Stimulated activated CD8-positive, alpha-beta memory T cell treated with anti-CD3 and anti-CD28 coated beads, Interleukin-7, amount 100 ng/mL, for 48 hours (primary cell): Measurements from ENCODE around the gene SOX21.

Experiments
- DNase-seq, 2 donors: peaks; one replicate each; pipeline ENCODE4 v3.0.0-alpha.2; 2020; ENCODE audit warnings: low read depth in 1 of 2; ENCODE audit errors: extremely low read depth in 1 of 2

Gene SOX21

DNA sequence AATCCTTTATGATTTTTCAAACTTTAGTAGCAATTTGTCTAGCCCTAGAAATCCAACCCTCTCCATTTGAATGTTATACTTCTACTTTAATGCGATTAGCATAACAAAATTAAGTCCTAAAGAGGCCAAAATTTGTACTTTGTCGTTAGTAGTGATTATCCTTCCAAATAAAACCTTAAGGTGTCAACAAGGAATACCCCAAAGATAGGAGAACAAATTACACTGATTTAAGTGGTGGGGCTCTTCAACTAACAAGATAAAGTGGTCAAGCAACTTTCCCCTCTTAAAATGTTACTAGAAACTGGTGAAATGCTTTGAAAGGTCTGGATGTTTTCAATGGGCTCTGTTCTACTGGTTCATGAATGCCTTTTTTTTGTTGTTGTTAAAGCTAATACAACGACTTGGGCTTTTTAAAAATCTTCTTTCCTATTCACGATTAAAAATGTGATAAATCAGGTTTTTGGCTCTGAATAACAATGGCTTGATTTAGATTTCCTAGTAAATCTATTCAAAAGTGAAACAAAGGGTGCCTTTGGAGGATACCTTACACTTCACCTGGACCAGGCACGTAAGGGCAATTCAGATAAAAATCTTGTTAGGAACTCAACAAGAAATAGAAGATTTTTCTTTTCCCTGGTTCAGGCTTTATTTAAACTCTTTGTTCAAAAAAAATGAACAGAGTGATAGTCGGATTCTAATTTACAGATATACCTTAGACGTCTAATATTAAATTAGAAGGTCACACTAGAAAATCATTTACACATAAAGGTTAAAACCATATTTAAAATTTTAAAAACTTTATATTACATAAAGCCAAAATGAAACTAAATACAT, 3.1 kb downstream of the SOX21 start:
- no peak for DNase-seq

DNA sequence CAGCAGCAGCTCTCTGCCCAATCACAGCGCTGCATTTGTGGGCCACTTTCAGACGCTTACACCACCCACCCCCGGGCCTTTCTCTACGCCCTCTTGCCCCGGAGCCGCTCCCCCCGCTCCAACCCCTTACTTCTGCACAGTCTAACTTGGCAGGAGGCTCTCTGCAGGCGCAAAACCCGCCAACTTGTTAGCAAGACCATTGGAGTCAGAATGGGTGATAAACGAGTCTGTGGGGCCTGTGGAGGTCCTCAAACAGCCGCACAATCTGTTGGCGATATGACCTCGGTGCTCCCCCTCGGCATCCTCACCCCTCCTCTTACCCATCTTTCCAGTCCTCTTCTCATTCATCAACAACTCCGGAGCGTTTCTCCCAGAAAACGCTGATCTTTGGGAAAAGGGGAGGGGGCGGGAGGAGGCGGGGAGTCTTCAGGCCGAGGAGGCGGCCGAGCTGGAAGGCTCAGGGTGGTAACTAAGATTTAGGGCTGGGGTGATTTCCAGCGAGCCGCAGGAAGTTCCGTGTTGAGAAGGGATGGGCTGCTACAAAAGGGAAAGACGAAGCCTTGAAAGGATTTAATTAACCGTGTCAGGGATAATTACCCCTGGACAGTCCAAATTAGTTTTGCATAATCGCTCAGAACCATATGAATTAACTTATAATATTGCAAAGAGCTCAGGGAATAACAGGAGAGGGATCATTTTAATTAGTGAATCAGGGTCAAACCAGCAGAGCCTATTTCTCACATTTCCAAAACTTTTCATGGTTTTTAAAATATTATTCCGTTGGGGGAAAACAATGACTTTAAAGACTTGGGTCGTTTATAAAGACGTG, 4.1 kb downstream of the SOX21 start:
- DNase-seq: no peak

DNA sequence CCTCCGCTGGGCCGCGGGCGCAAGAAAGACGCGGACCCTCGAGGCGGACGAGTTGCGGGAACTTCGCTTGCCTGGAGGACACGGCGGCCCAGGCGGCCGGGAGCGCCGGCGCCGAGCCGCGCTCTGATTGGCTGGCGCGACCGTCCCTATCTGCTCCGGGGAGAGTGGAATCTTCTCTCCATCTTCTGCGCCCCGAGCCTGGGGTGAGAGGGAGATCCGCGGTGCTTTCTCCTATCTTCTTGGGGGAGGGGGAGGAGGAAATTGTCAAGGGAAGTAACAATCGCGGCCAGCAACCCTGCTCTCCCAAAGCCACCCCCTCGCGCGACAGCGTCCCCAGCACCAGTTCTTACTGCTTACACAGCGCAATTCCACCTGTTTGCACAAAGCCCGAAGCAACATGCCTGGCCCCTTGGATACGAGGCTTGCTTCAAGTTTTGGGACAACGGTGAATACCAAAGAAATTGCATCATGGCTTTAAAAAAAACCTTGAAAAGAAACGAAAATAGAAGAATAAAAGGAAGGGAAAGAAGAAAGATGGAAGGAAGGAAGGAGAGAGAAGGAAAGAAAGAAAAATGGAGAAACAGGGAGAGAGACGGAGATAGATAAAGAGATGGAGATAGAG, 4.8 kb downstream of the SOX21 start:
- DNase-seq: no peak

DNA sequence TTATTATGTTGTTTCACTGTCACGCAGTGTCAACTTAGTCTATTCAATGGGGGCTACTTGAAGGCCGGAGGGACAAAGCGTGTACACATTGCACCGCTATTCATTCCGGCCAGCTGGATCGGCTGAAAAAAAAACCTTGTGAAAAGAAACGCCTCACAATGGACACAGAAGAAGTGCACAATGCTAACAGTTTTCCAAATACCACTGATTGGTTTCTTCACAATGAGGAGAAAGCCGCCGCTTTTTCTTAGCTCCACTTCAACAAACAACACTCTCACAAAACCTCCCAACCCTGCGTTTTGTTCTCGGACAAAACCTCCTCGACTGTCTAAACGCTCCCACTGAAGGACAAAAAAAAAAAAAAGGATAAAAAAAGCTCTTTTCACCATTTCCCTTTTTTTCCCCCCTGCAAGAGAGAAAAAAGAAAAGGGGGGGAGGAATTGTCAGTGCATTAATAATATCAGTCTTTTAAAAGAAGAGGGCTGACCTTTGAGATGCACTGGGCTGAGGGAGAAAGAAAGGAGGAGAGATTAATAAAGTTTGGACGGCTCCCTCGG, 5.4 kb downstream of the SOX21 start:
- DNase-seq: no peak

DNA sequence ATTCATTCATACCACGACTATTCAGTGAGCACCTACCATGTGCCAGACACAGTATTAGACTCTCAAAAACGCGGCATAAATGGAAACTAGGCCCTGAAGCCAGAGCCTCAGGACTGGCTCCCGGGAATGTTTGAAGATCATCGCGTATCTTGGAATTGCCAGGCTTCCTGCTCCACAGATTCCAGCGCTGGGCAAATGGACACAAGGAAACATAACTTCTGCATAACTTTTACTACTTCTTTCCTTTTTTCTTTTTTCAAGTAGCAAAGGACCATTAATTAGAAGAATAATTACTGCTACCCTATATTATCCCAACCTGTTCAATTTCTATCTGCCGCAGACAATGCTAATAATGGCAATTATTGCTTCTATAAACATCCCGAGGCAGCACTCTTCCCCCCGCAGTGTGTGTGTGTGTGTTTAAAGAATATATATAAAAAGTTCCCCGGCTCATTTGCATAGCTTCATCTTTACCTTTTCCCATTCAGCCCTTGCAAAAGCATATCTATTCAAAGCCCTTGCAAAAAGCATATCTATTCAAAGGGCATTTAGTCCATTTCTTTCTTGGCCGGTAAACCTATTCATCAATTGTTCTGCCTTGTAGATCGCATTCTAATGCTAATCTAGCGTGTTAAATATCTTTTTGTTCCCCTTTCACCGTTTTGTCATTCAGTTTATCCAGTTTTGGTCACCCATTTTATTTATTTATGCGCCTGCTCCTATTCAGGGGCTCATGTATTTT, 6.1 kb downstream of the SOX21 start:
- DNase-seq: no peak

DNA sequence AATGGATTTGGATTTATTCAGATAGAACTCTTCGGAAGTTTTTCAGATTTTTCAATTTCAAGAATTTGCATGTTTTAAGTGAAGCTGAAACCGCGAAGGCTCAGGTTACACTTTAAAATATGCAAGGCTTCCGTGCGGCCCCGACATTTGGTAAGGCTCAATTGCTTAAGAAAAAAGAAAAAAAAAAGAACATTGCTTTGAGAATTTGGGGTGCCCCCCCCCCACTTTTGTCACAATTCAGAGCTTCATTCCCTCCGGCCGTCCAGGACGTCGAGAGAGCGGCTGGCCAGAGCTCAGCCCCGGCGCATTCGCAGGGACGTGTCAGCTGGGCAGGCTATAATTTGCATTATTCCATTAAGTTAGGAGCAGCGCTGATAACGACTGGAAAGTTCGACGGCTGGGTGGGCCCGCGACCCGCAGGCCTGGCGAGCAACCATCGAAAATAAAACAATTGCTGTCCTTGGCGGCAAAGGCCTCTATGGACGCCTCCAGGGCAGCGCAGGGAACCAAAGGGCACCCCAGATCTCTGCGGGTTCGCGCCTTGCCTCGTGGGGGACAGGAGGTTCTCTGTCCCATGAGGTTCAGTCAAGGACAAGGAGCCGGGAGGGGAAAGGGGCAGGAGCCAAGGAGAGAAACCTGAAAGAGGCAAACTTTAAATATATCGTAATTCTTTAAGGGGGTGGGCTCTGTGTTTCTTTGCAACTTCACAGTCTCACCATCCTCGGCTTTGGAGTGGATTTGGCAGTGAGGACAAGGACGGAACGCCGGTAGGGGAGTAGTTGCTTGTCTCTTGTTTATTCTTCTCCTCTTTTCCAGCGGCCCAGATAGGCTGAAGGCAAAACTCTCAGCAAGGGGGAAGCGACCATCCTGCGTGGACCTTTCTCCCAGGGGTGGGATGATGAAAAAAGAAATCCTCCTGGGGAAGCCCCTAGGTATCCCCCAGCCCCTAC, 7.0 kb downstream of the SOX21 start:
- DNase-seq: no peak

DNA sequence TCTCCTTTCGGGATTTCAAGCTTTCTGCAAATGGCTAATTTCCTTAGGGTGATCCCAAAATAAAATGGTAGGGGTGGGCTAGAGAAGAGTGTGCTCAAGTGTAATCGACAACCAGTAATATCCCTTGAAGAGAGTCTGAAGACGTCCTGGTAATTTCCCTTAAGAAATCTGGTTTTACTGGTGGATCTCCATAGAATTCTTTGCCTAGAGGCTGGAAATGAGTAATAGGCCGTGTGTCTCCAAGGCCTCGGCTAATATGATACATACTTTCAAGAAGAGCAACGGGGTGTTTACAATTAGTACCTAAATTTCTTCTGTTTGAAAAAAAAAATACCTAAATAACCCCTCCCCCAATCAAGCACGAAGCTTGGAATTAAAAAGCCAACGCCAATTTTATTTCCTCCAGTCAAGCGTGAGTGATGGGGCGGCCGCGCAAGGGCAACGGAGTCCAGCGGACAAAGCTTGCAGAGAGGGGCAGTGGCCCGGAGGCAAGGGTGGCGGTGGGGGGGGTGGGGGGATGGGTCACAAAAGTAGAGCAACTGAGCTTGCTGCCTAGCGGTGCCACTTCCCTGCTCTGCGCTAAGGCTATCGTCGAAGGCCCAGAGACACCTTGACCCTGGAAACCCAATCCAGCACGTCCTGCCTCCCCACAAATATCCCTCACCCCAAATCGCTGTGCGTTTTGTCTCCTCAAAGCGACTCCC, 7.8 kb downstream of the SOX21 start:
- no peak for DNase-seq

DNA sequence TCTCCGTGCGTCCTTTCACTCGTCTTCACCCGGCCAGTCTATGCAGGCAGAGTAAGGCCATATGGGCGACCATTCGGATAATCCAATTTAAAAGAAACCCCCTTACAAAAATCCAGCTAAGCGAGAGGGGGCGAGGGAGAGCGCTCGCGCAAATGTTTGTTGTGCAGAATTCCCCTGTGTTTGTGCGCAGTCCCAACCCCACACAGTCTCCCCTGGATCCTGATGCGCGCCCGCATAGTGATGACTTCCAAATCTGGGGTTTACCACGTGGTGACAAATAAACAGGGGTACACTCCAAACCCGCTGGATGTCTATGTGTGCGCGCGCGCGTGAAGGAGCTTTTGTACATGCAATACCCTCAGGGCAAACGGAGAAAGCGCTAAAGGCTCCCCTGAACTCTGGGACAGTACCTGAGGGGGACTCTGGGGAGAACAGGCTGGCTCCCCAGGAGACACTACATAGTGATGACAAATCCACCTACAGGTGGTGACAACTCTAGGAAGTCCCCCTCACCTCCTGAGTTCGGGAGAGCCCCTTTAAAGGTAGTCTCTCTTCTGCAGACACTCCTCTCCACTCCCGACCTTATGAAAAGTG, 8.5 kb downstream of the SOX21 start:
- DNase-seq: no peak

DNA sequence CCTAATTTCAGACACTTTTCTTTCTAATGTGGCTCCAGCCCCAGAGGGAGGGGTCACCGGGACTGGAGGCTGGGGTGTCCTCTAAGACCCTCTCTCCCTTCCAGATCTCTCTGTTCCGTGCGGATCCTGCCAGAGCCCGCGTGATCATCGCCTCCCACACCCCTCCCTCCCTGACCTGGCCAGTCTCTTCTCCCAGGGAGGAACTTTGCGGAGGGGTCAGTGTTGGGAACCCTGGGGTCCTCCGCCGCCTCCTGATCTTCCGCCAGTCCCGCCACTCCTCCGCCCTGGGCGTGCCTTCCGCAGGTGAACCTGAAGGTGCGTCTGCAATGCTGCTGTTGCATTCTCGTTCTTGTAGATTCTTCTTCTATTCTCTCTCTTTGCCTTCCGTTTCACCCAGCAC, 9.1 kb downstream of the SOX21 start:
- DNase-seq: no peak

DNA sequence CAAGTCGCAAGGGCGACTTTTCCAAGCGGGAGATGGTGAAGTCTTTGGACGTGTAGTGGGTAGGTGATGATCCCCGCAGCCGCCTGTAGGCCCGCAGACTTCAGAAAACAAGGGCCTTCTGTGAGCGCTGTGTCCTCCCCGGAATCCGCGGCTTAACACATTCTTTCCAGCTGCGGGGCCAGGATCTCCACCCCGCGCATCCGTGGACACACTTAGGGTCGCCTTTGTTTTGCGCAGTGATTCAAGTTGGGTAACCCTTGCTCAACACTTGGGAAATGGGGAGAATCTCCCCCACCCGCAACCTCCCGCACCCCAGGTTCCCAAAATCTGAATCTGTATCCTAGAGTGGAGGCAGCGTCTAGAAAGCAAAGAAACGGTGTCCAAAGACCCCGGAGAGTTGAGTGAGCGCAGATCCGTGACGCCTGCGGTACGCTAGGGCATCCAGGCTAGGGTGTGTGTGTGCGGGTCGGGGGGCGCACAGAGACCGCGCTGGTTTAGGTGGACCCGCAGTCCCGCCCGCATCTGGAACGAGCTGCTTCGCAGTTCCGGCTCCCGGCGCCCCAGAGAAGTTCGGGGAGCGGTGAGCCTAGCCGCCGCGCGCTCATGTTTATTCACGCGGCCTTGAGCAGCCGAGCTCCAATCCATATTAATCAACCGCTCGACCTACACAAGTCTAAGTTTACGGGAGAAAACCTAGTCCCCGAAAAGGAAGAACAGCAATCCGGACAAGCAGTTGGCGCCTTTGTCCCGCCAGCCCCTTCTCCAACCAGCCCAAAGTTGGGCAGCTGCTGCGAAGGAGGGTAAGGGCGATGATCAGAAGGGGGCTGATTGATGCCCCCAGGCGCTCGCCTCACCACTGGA, 9.9 kb downstream of the SOX21 start:
- no peak for DNase-seq

DNA sequence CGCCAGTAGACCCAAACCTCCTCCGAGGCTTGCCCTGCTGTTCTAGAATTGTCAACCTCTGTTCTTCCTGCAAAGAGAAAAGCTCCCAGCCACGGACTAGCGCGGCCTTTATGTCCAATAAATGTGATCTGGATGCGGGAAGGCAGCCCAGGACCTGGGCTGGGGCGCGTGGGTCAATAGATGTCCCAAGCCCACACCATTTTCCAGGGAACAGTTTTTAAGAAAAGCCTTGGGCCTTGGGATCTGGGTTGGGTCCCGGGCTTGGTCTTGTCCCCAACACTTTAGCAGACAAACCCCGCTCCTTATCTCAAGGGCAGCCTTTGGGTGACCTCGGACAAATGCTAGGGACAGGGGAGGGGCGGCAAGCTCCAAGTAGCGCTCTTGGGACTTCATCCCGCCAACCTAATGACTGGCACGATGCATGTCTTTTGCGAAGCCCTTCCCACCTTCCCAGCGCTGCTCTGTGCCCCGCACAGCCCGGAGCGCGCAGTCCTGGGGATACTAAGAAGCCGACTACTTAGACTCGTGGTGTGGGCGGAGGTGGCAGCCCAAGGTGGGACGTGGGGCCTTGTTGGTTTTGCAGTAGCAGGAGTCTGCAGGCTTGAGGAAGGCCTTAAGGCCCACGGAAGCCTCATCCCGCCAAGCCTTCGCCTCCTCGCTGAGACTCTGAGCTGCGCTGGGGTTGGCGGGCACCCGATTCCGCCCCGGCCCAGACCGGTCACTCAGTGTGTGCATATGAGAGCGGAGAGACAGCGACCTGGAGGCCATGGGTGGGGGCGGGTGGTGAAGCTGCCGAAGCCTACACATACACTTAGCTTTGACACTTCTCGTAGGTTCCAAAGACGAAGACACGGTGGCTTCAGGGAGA, 10.8 kb downstream of the SOX21 start:
- DNase-seq: no peak

DNA sequence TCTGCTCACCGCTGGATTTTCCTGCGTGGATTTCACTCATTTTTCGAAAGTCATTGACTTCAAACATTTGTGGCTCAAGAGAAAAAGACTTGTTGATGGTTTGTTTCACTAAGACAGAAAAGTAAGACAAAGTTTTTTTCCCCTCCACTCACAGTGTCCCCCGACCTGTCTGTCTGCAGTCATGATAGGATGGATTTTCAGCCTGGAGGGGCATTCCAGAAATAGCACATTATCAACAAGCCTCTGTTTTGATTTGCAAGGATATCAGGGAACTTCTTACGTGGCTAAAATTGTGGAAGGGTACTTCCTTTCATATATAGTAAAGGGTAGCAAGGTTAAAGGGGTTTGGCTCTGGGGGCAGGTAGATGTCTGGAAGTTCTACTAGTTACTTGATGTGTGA, 11.8 kb downstream of the SOX21 start:
- DNase-seq: no peak

DNA sequence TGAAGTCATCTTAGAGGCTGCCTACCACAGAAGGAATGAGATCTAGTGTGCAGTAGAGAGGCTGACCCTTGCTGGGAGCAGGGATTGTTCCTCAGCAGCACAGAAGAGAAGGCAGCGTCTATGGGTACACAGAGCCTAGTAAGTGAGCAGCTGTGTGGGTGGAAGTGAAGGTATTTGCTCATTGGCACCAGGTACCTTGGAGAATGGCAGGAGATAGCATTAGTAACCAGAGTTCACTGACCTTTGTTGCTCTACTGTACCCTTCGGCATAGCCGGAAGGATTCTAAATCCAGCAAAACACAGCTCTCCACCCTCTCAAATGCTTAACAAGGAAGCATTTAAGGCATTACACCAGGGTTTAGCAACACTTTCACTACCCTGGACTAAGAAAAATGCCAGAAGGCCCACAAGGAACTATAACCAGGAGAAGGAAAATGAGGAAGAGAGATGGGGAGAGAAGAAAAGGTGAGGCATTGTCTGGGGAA, 12.3 kb downstream of the SOX21 start:
- no peak for DNase-seq

DNA sequence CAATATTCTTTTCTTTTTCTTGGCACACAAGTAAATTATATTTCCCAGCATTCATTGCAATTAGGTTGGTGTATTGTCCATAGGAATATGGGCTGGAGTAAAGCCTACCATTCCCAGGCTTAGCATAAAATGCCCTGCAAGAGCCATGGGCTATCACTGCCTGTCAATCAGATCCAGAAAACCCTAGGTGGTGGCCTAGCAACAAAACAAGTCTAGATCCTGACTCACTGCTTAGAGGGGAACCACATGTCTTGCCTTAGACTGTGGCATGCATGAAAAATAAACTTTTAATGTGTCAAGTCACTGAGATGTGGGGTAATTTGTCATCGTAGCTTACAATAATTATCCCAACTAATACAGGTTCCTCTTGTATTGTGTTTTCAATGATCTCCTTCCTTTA, 16.2 kb downstream of the SOX21 start:
- no peak for DNase-seq

DNA sequence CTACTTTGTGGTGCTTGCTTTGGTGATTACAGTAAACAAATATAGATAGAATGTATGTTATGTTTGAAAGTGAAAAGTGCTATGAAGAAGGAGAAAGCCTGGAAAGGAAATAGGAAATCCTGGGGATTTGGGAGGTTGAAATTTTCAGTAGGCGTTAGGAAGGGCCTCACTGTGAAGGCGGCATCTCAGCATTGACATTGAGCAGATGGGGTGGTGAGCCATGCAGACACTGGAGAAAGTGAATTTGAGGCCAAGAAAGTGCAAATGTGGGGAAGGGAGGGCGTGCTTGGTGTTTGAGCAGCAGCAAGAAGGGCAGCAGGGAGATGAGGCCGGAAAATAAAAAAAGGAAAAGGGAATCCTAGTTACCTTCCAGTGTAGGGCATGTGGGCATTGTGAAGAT, 20.3 kb downstream of the SOX21 start:
- DNase-seq: no peak

DNA sequence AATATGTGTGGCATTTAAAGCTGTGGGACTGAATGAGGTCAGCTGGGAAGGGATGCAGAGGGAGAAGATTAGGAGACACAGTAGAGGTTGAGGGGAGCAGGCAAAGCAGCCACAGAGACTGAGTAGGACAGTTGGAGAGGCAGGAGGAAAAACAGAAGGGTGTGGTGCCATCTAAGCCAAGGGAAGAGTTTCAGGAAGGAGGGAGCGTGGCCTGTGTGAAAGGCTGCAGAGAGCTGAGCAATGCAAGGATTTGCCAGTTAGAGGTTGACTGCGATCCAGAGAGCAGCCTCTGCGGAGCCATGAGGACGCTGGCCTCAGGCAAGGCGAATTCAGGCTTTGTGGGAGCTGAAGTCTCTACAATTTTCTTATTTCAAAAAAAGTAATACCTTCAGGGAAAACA, 28.9 kb downstream of the SOX21 start:
- DNase-seq: no peak

DNA sequence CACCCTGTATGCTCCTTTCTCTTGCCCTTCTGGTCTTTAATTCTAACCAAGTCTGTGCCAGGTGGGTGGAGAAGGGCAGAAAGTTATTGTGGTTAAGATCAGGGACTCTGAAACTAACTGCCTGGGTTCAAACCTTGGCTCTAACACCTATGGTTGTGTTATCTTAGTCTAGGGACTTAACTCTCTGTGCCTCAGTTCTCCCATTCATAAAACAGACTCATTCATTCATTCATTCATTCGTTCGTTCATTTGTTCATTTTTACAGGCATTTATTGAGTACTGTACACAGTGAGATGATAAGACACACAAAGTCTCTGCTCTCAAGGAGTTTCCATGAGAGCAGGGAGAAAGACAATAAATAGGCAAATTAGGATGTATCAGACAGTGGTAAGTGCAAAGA, 30.1 kb downstream of the SOX21 start:
- no peak for DNase-seq
